HEK293 (cell line): ENCODE measurements around the gene FAM151A.

Experiments used
- CTCF ChIA-PET: fragments of 350-600 bp; formaldehyde crosslinking; extraction: SDS; loops from one replicate; lab custom pipeline; 2021; ENCODE audit warnings: antibody characterized with exemption; lab: Yijun Ruan, JAX
- POLR2A ChIA-PET: fragments of 300-600 bp; formaldehyde crosslinking; extraction: SDS; loops from one replicate; lab custom pipeline; 2020; ENCODE audit warnings: antibody characterized with exemption, inconsistent platforms; lab: Yijun Ruan, JAX
- H3K27ac ChIP-seq: fragments of 200-500 bp; sonication (Bioruptor generic); 2 replicates; pipeline ENCODE4 v1.5.1; 2014; ENCODE audit warnings: low read depth, low read length, control low read depth, inconsistent platforms; ENCODE audit errors: extremely low read depth
- H3K36me3 ChIP-seq, 2 experiments: fragments of 200-500 bp in 1 of 2; sonication (Bioruptor generic) in 1 of 2; 1 replicate in 1 of 2; 2 replicates in 1 of 2; pipeline ENCODE4 v1.5.1; 2014 to 2017; ENCODE audit warnings: inconsistent platforms in 2 of 2, low read length in 2 of 2; ENCODE audit not compliant: control insufficient read depth in 2 of 2, insufficient read depth in 1 of 2
- H3K4me1 ChIP-seq: fragments of 200-500 bp; sonication (Bioruptor generic); 2 replicates; pipeline ENCODE4 v1.5.1; 2014; ENCODE audit warnings: mild to moderate bottlenecking, low read length, inconsistent platforms; ENCODE audit not compliant: control insufficient read depth, insufficient read depth
- H3K4me3 ChIP-seq: 2 replicates; pipeline ENCODE4 v1.5.1; 2011; ENCODE audit warnings: low read depth, mild to moderate bottlenecking, control low read depth, low read length, moderate library complexity
- H3K9me3 ChIP-seq: fragments of 200-500 bp; sonication (Bioruptor generic); 2 replicates; pipeline ENCODE4 v1.5.1; 2014; ENCODE audit warnings: low read depth, low read length, inconsistent platforms; ENCODE audit not compliant: control insufficient read depth, insufficient read depth
- KLF17 ChIP-seq: fragments of 450-650 bp; formaldehyde crosslinking; IDR thresholded peaks from 2 replicates; pipeline ENCODE4 v1.5.1; 2016; ENCODE audit warnings: missing biosample characterization, missing genetic modification characterization
- KLF7 ChIP-seq: fragments of 450-650 bp; formaldehyde crosslinking; IDR thresholded peaks from 2 replicates; pipeline ENCODE4 v1.5.1; 2016; ENCODE audit warnings: missing biosample characterization, missing genetic modification characterization, borderline replicate concordance
- PRDM4 ChIP-seq: fragments of 450-650 bp; formaldehyde crosslinking; IDR thresholded peaks from 2 replicates; pipeline ENCODE4 v1.5.1; 2017; ENCODE audit warnings: missing biosample characterization, missing genetic modification characterization
- REPIN1 ChIP-seq: fragments of 450-650 bp; formaldehyde crosslinking; IDR thresholded peaks from 2 replicates; pipeline ENCODE4 v1.5.1; 2017; ENCODE audit warnings: missing biosample characterization, missing genetic modification characterization, low read depth
- YY1 ChIP-seq: fragments of 450-650 bp; formaldehyde crosslinking; IDR thresholded peaks from 2 replicates; pipeline ENCODE4 v1.5.1; 2018; ENCODE audit warnings: missing biosample characterization, missing genetic modification characterization
- ZBTB10 ChIP-seq: fragments of 450-650 bp; formaldehyde crosslinking; IDR thresholded peaks from 2 replicates; pipeline ENCODE4 v1.5.1; 2016; ENCODE audit warnings: missing biosample characterization, missing genetic modification characterization
- ZBTB11 ChIP-seq: fragments of 450-650 bp; formaldehyde crosslinking; conservative IDR thresholded peaks from 2 replicates; pipeline ENCODE4 v1.5.1; 2016; ENCODE audit warnings: low read depth, missing biosample characterization, missing genetic modification characterization
- ZBTB17 ChIP-seq: fragments of 450-650 bp; formaldehyde crosslinking; IDR thresholded peaks from 2 replicates; pipeline ENCODE4 v1.5.1; 2016; ENCODE audit warnings: missing biosample characterization, missing genetic modification characterization
- ZNF140 ChIP-seq: fragments of 450-650 bp; formaldehyde crosslinking; IDR thresholded peaks from 2 replicates; pipeline ENCODE4 v1.5.1; 2016; ENCODE audit warnings: missing biosample characterization, missing genetic modification characterization
- ZNF155 ChIP-seq: fragments of 450-650 bp; formaldehyde crosslinking; IDR thresholded peaks from 2 replicates; pipeline ENCODE4 v1.5.1; 2016; ENCODE audit warnings: missing biosample characterization, missing genetic modification characterization
- ZNF202 ChIP-seq: fragments of 450-650 bp; formaldehyde crosslinking; IDR thresholded peaks from 2 replicates; pipeline ENCODE4 v1.5.1; 2016; ENCODE audit warnings: missing biosample characterization, missing genetic modification characterization, borderline replicate concordance
- ZNF398 ChIP-seq: fragments of 450-650 bp; formaldehyde crosslinking; IDR thresholded peaks from 2 replicates; pipeline ENCODE4 v1.5.1; 2017; ENCODE audit warnings: missing biosample characterization, missing genetic modification characterization
- ZNF423 ChIP-seq: fragments of 450-650 bp; formaldehyde crosslinking; IDR thresholded peaks from 2 replicates; pipeline ENCODE4 v1.5.1; 2016; ENCODE audit warnings: missing biosample characterization, missing genetic modification characterization
- ZNF426 ChIP-seq: fragments of 450-650 bp; formaldehyde crosslinking; IDR thresholded peaks from 2 replicates; pipeline ENCODE4 v1.5.1; 2017; ENCODE audit warnings: missing biosample characterization, missing genetic modification characterization, mild to moderate bottlenecking, inconsistent platforms, moderate library complexity
- ZNF501 ChIP-seq: fragments of 450-650 bp; formaldehyde crosslinking; IDR thresholded peaks from 2 replicates; pipeline ENCODE4 v1.5.1; 2016; ENCODE audit warnings: missing biosample characterization, missing genetic modification characterization
- ZNF560 ChIP-seq: fragments of 450-650 bp; formaldehyde crosslinking; IDR thresholded peaks from 2 replicates; pipeline ENCODE4 v1.5.1; 2017; ENCODE audit warnings: missing biosample characterization, missing genetic modification characterization, borderline replicate concordance
- ZNF629 ChIP-seq: fragments of 450-650 bp; formaldehyde crosslinking; IDR thresholded peaks from 2 replicates; pipeline ENCODE4 v1.5.1; 2017; ENCODE audit warnings: missing biosample characterization, missing genetic modification characterization
- ZNF670 ChIP-seq: fragments of 450-650 bp; formaldehyde crosslinking; IDR thresholded peaks from 2 replicates; pipeline ENCODE4 v1.5.1; 2016; ENCODE audit warnings: missing biosample characterization, missing genetic modification characterization, low read depth
- ZSCAN4 ChIP-seq: fragments of 450-650 bp; formaldehyde crosslinking; IDR thresholded peaks from 2 replicates; pipeline ENCODE4 v1.5.1; 2017; ENCODE audit warnings: missing biosample characterization, missing genetic modification characterization

Gene FAM151A

GRCh38 chr1:54614024-54614423 lies 9.3 kb downstream of the FAM151A start (continued):
- TF ChIP-seq ZBTB11 (tag by site-specific recombination) (no peak), ZNF155 (tag by site-specific recombination) (no peak), ZNF560 (tag by site-specific recombination) (no peak), ZNF629 (tag by site-specific recombination) (no peak), ZNF202 (tag by site-specific recombination) (no peak), ZBTB17 (tag by site-specific recombination) (no peak)

- POLR2A ChIA-PET, result no interaction called here
- TF ChIP-seq KLF7 (no peak), ZNF670 (tag by site-specific recombination) (no peak), ZNF423 (tag by site-specific recombination) (no peak), PRDM4 (tag by site-specific recombination) (no peak), ZSCAN4 (tag by site-specific recombination) (no peak), REPIN1 (tag by site-specific recombination) (no peak), YY1 (tag by site-specific recombination) (no peak), ZNF501 (no peak), ZBTB10 (no peak), ZNF398 (tag by site-specific recombination) (no peak), ZNF202 (tag by site-specific recombination) (no peak), ZNF426 (tag by site-specific recombination) (no peak), KLF17 (tag by site-specific recombination) (no peak), ZNF140 (tag by site-specific recombination) (no peak), ZBTB11 (tag by site-specific recombination) (no peak)
Observed at GRCh38 chr1:54611621-54612020, 11.7 kb downstream of the FAM151A start.

More at GRCh38 chr1:54611621-54612020, 11.7 kb downstream of the FAM151A start:
- Histone ChIP-seq H3K4me3 (no peak overlapping the region), H3K9me3 (no peaks in the 10 kb centered on the region), H3K27ac (no peak overlapping the region), H3K36me3 (no peaks in the 10 kb centered on the region), H3K4me1 (no peaks in the 10 kb centered on the region)
- CTCF ChIA-PET, result interaction anchor here (0.6 to 0.9 kb wide), 2 partner anchors 122 to 1778 kb away, joined by 3 read pairs; no protein-coding TSS in a partner anchor
